HepG2 (cell line): ENCODE measurements around the gene ARHGAP45. TPM values are rescaled to one million over a fixed set of nuclear protein-coding genes. Genes with fewer than 3 reads are reported as not detected.

Source experiments
- AKAP8 ChIP-seq: sonication (generic); formaldehyde crosslinking; IDR thresholded peaks from 2 replicates; pipeline ENCODE4 v1.5.1; 2020; ENCODE audit warnings: mild to moderate bottlenecking, missing genetic modification reagents
- ARNT2 ChIP-seq: sonication (generic); formaldehyde crosslinking; IDR thresholded peaks from 2 replicates; pipeline ENCODE4 v1.8.0; 2022; ENCODE audit warnings: mild to moderate bottlenecking, low read depth, missing genetic modification reagents, moderate library complexity
- FOXO1 ChIP-seq: sonication (generic); formaldehyde crosslinking; IDR thresholded peaks from 2 replicates; pipeline ENCODE4 v1.4.0; 2020; ENCODE audit warnings: missing genetic modification reagents
- KMT2B ChIP-seq: IDR thresholded peaks from 2 replicates; pipeline ENCODE4 v1.6.1; 2016; ENCODE audit warnings: missing genetic modification reagents, missing compliant biosample characterization
- NR2C2 ChIP-seq: sonication (generic); formaldehyde crosslinking; IDR thresholded peaks from 2 replicates; pipeline ENCODE4 v1.4.0; 2020; ENCODE audit warnings: missing genetic modification reagents, mild to moderate bottlenecking, moderate library complexity, borderline replicate concordance
- POLR2A ChIP-seq, 2 experiments: IDR thresholded peaks; 2 replicates each; pipeline ENCODE4 v1.6.1; 2011; ENCODE audit warnings: low read depth in 2 of 2, low read length in 2 of 2, mild to moderate bottlenecking in 1 of 2, moderate library complexity in 1 of 2; ENCODE audit not compliant: insufficient read depth in 1 of 2
- SIN3A ChIP-seq: IDR thresholded peaks from 2 replicates; pipeline ENCODE4 v1.6.1; 2011; ENCODE audit warnings: low read depth, mild to moderate bottlenecking, control low read depth, low read length, borderline replicate concordance
- SKI ChIP-seq: fragments of 450-650 bp; IDR thresholded peaks from one replicate; pipeline ENCODE4 v1.6.1; 2018; ENCODE audit warnings: mild to moderate bottlenecking; ENCODE audit not compliant: partially characterized antibody
- SMAD1 ChIP-seq: sonication (generic); formaldehyde crosslinking; IDR thresholded peaks from 2 replicates; pipeline ENCODE4 v1.4.0; 2020; ENCODE audit warnings: missing genetic modification reagents, low read depth, mild to moderate bottlenecking, borderline replicate concordance
- SOX5 ChIP-seq: IDR thresholded peaks from 2 replicates; pipeline ENCODE4 v1.6.1; 2016; ENCODE audit warnings: borderline replicate concordance
- SP4 ChIP-seq: sonication (generic); formaldehyde crosslinking; IDR thresholded peaks from 2 replicates; pipeline ENCODE4 v1.8.1; 2023; ENCODE audit warnings: mild to moderate bottlenecking, missing genetic modification reagents
- TBL1XR1 ChIP-seq: fragments of 150-350 bp; IDR thresholded peaks from 2 replicates; pipeline ENCODE4 v1.6.1; 2014; ENCODE audit warnings: borderline replicate concordance, low read length; ENCODE audit not compliant: partially characterized antibody
- THAP11 ChIP-seq: IDR thresholded peaks from 2 replicates; pipeline ENCODE4 v1.6.1; 2016; ENCODE audit warnings: missing biosample characterization, missing genetic modification reagents
- U2AF2 ChIP-seq: fragments of 200-400 bp; formaldehyde crosslinking; IDR thresholded peaks from 2 replicates; pipeline ENCODE4 v1.6.1; 2017; ENCODE audit warnings: low read depth, mild to moderate bottlenecking, low read length
- XBP1 ChIP-seq: sonication (generic); formaldehyde crosslinking; IDR thresholded peaks from 2 replicates; pipeline ENCODE4 v1.5.0; 2020; ENCODE audit warnings: missing genetic modification reagents
- YEATS4 ChIP-seq: sonication (generic); formaldehyde crosslinking; IDR thresholded peaks from 2 replicates; pipeline ENCODE4 v1.4.0; 2020; ENCODE audit warnings: missing genetic modification reagents, borderline replicate concordance
- ZNF563 ChIP-seq: sonication (generic); formaldehyde crosslinking; IDR thresholded peaks from 2 replicates; pipeline ENCODE4 v1.8.0; 2022; ENCODE audit warnings: mild to moderate bottlenecking, moderate library complexity, missing genetic modification reagents
- ZNF768 ChIP-seq: sonication (generic); formaldehyde crosslinking; IDR thresholded peaks from 2 replicates; pipeline ENCODE4 v1.4.0; 2020; ENCODE audit warnings: missing genetic modification reagents
- polyA plus RNA-seq, 8 experiments: library from polyadenylated mRNA; depleted of rRNA in 3 of 8; stranded (reverse) in 7 of 8; unstranded in 1 of 8; fragments of >200 nt; fragmentation: Illumina TruSeq in 4 of 8; extraction: Trizol in 4 of 8; gene quantifications; 2 replicates each; pipeline versions ENCODE4 v1.2.1 to v1.2.3, GENCODE V29; 2011 to 2016; ENCODE audit warnings: low read depth in 4 of 8, missing spikeins in 1 of 8, mixed read lengths in 1 of 8; ENCODE audit not compliant: insufficient read depth in 1 of 8
- total RNA-seq, 5 experiments: library from RNA; depleted of rRNA; stranded (reverse); fragments of >200 nt; fragmentation: Illumina TruSeq; extraction: Trizol; gene quantifications; 2 replicates each; pipeline ENCODE4 v1.2.3, GENCODE V29; 2016; ENCODE audit warnings: low read depth in 1 of 5
- TF ChIP-seq, protein P1 (sequence below): sonication (generic); formaldehyde crosslinking; IDR thresholded peaks from 2 replicates; pipeline ENCODE4 v1.8.1; 2023; ENCODE audit warnings: missing genetic modification reagents, inconsistent platforms, borderline replicate concordance
- TF ChIP-seq, protein P2 (sequence below): sonication (generic); IDR thresholded peaks from 2 replicates; pipeline ENCODE4 v1.6.1; 2016; ENCODE audit warnings: low read depth, borderline replicate concordance
- TF ChIP-seq, protein P3 (sequence below): sonication (generic); formaldehyde crosslinking; conservative IDR thresholded peaks from 2 replicates; pipeline ENCODE4 v1.4.0; 2020; ENCODE audit warnings: missing genetic modification reagents

ARHGAP45 gene
- total and polyA plus RNA-seq, 2 of the 13 experiments (the other 11 are each of a cell fraction or from before 2014, with no cell fraction given): 0.84 to 32.0 TPM

DNA sequence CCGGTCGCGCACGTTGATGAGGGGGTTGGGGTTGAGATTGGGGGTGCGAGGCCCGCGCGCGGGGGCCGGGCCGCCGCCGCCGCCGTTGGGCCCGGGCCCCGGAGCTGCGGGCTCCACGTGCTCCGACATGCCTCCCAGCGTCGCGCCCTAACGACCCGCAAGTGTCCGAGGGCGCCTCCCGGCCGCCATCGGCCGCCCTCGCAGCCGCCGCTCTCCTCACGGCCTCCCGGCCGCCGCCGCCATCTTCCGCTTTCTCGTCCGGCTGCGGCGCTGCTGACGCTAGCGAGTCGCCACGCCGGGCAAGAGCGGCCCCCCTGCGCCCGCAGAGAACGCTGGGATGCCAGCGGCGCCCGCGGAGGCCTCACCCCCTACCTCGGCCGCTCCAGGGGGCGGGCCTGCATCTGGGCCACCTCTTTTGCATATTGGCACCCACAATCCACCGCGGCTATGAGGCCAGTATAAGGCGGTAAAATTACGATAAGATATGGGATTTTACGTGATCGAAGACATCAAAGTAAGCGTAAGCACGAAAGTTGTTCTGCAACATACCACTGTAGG is 46.0 kb upstream of the ARHGAP45 start, which contains the start of gene TMEM259 (continued):
- peak; percentile 22; the same call in 1 of the 2 replicates for TF ChIP-seq ARNT2
- TF ChIP-seq SMAD1 (CRISPR knock-in tag): no peak
- peak; percentile 33; the same call in 1 of the 2 replicates for TF ChIP-seq FOXO1 (CRISPR knock-in tag)
- 0 out of 2 replicates have a peak, but pooled peaks have one; percentile 14 for TF ChIP-seq AKAP8 (CRISPR knock-in tag)
- TF ChIP-seq, protein P1, sequence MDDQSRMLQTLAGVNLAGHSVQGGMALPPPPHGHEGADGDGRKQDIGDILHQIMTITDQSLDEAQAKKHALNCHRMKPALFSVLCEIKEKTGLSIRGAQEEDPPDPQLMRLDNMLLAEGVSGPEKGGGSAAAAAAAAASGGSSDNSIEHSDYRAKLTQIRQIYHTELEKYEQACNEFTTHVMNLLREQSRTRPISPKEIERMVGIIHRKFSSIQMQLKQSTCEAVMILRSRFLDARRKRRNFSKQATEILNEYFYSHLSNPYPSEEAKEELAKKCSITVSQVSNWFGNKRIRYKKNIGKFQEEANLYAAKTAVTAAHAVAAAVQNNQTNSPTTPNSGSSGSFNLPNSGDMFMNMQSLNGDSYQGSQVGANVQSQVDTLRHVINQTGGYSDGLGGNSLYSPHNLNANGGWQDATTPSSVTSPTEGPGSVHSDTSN (CRISPR knock-in tag): no peak
- peak; percentile 57 for TF ChIP-seq TBL1XR1
- TF ChIP-seq SKI: peak; percentile 28
- TF ChIP-seq ZNF563 (CRISPR knock-in tag): peak; percentile 65; the same call in 1 of the 2 replicates
- TF ChIP-seq U2AF2: no peak
- TF ChIP-seq SOX5: peak; percentile 51; the same call in 1 of the 2 replicates
- TF ChIP-seq YEATS4 (CRISPR knock-in tag): peak; percentile 65; the same call in 1 of the 2 replicates
- peak; percentile 82 for TF ChIP-seq SP4 (CRISPR knock-in tag)
- TF ChIP-seq KMT2B (CRISPR knock-in tag): peak; percentile 44; the same call in 1 of the 2 replicates
- peak; percentile 90 for TF ChIP-seq THAP11
- TF ChIP-seq XBP1 (CRISPR knock-in tag): no peak
- TF ChIP-seq, protein P2, sequence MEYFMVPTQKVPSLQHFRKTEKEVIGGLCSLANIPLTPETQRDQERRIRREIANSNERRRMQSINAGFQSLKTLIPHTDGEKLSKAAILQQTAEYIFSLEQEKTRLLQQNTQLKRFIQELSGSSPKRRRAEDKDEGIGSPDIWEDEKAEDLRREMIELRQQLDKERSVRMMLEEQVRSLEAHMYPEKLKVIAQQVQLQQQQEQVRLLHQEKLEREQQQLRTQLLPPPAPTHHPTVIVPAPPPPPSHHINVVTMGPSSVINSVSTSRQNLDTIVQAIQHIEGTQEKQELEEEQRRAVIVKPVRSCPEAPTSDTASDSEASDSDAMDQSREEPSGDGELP: peak; percentile 45
- peak; percentile 60; the same call in 1 of the 2 replicates for TF ChIP-seq SIN3A
- TF ChIP-seq, protein P3, sequence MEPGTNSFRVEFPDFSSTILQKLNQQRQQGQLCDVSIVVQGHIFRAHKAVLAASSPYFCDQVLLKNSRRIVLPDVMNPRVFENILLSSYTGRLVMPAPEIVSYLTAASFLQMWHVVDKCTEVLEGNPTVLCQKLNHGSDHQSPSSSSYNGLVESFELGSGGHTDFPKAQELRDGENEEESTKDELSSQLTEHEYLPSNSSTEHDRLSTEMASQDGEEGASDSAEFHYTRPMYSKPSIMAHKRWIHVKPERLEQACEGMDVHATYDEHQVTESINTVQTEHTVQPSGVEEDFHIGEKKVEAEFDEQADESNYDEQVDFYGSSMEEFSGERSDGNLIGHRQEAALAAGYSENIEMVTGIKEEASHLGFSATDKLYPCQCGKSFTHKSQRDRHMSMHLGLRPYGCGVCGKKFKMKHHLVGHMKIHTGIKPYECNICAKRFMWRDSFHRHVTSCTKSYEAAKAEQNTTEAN: no peak
- TF ChIP-seq NR2C2 (CRISPR knock-in tag): peak; percentile 75; the same call in 1 of the 2 replicates
- TF ChIP-seq ZNF768 (CRISPR knock-in tag): peak; percentile 32; the same call in 1 of the 2 replicates
- peak in 1 of 2 experiments; percentile 71; a peak in 3 of 4 replicates for TF ChIP-seq POLR2A (IDR thresholded peaks at IDR 0.05; ENCODE audit: insufficient read depth in 1 of 2, low read depth in 2 of 2, low read length in 2 of 2)
